Neural cell (in vitro differentiated cells): ENCODE data around the gene PLEKHM3. TPM values are rescaled to one million over a fixed set of nuclear protein-coding genes. Genes with fewer than 3 reads are reported as not detected.

Experiments
- H2AFZ ChIP-seq: fragments of 200-600, 300-800 bp; sonication (generic), shearing (Covaris generic); 2 replicates; pipeline ENCODE4 v1.6.0; 2014; ENCODE audit warnings: low read depth, mild to moderate bottlenecking, antibody characterized with exemption, low read length, moderate library complexity
- H3F3A ChIP-seq: fragments of 200-600 bp; shearing (Covaris generic); 2 replicates; pipeline ENCODE4 v1.6.1; 2016; ENCODE audit warnings: mild to moderate bottlenecking, moderate library complexity, mixed read lengths, antibody characterized with exemption, low read length; ENCODE audit not compliant: insufficient read depth, poor library complexity, severe bottlenecking
- H3K27ac ChIP-seq: fragments of 200-600, 300-800 bp; sonication (generic), shearing (Covaris generic); 2 replicates; pipeline ENCODE4 v1.5.1; 2014; ENCODE audit warnings: mild to moderate bottlenecking, low read length, moderate library complexity
- H3K27me3 ChIP-seq: fragments of 300-800, 200-600 bp; sonication (generic), shearing (Covaris generic); 2 replicates; pipeline ENCODE4 v1.6.0; 2014; ENCODE audit warnings: mild to moderate bottlenecking, low read depth, low read length, moderate library complexity; ENCODE audit not compliant: insufficient read depth
- H3K36me3 ChIP-seq: fragments of 300-800, 200-600 bp; sonication (generic), shearing (Covaris generic); 2 replicates; pipeline ENCODE4 v1.5.1; 2014; ENCODE audit warnings: mild to moderate bottlenecking, antibody characterized with exemption, low read length, moderate library complexity; ENCODE audit not compliant: insufficient read depth
- H3K4me2 ChIP-seq: fragments of 300-800, 200-600 bp; sonication (generic), shearing (Covaris generic); 2 replicates; pipeline ENCODE4 v1.6.0; 2014; ENCODE audit warnings: mild to moderate bottlenecking, low read length
- H3K4me3 ChIP-seq: fragments of 300-800, 200-600 bp; sonication (generic), shearing (Covaris generic); 2 replicates; pipeline ENCODE4 v1.5.1; 2014; ENCODE audit warnings: mild to moderate bottlenecking, low read length, moderate library complexity
- H3K79me2 ChIP-seq: fragments of 200-600 bp; shearing (Covaris generic); replicated peaks from 2 replicates; pipeline ENCODE4 v1.6.0; 2014; ENCODE audit warnings: mild to moderate bottlenecking, low read length, moderate library complexity; ENCODE audit not compliant: insufficient read depth
- H3K9ac ChIP-seq: fragments of 300-800, 200-600 bp; sonication (generic), shearing (Covaris generic); 2 replicates; pipeline ENCODE4 v1.6.1; 2016; ENCODE audit warnings: mild to moderate bottlenecking, low read length, mixed read lengths
- H3K9me2 ChIP-seq: fragments of 200-600 bp; shearing (Covaris generic); 2 replicates; pipeline ENCODE4 v1.6.1; 2016; ENCODE audit warnings: mild to moderate bottlenecking, low read length, mixed read lengths; ENCODE audit not compliant: insufficient read depth
- H3K9me3 ChIP-seq: fragments of 200-600, 300-800 bp; sonication (generic), shearing (Covaris generic); 2 replicates; pipeline ENCODE4 v1.6.1; 2016; ENCODE audit warnings: mild to moderate bottlenecking, mixed run types, low read length, moderate library complexity, mixed read lengths
- H4K20me1 ChIP-seq: fragments of 200-600 bp; shearing (Covaris generic); 2 replicates; pipeline ENCODE4 v1.6.1; 2016; ENCODE audit warnings: mild to moderate bottlenecking, mixed run types; ENCODE audit not compliant: insufficient read depth
- CTCF ChIP-seq: fragments of 450-650 bp; IDR thresholded peaks from 2 replicates; pipeline ENCODE4 v1.5.1; 2014; ENCODE audit warnings: antibody characterized with exemption, mild to moderate bottlenecking, moderate library complexity; ENCODE audit not compliant: poor library complexity, severe bottlenecking
- EP300 ChIP-seq: fragments of 450-650 bp; conservative IDR thresholded peaks from 2 replicates; pipeline ENCODE4 v1.6.1; 2014; ENCODE audit warnings: antibody characterized with exemption, mild to moderate bottlenecking, moderate library complexity; ENCODE audit not compliant: poor library complexity, severe bottlenecking
- EZH2 ChIP-seq: fragments of 200-600, 300-800 bp; shearing (Covaris generic), sonication (generic); IDR thresholded peaks from 2 replicates; pipeline ENCODE4 v1.6.1; 2014; ENCODE audit warnings: antibody characterized with exemption, low read length, borderline replicate concordance, mild to moderate bottlenecking; ENCODE audit not compliant: insufficient read depth, poor library complexity, severe bottlenecking
- MXI1 ChIP-seq: fragments of 450-650 bp; conservative IDR thresholded peaks from 2 replicates; pipeline ENCODE4 v1.6.1; 2014; ENCODE audit warnings: antibody characterized with exemption, mild to moderate bottlenecking; ENCODE audit not compliant: poor library complexity, severe bottlenecking
- POLR2AphosphoS5 ChIP-seq: IDR thresholded peaks from 2 replicates; pipeline ENCODE4 v1.6.1; 2012
- RAD21 ChIP-seq: fragments of 450-650 bp; conservative IDR thresholded peaks from 2 replicates; pipeline ENCODE4 v1.6.1; 2014; ENCODE audit warnings: antibody characterized with exemption, mild to moderate bottlenecking, moderate library complexity
- REST ChIP-seq: IDR thresholded peaks from 2 replicates; pipeline ENCODE4 v1.6.1; 2012; ENCODE audit warnings: borderline replicate concordance
- SMC3 ChIP-seq: fragments of 450-650 bp; conservative IDR thresholded peaks from 2 replicates; pipeline ENCODE4 v1.6.1; 2014; ENCODE audit warnings: antibody characterized with exemption, mild to moderate bottlenecking, moderate library complexity; ENCODE audit not compliant: poor library complexity
- TAF1 ChIP-seq: IDR thresholded peaks from 2 replicates; pipeline ENCODE4 v1.6.1; 2012; ENCODE audit warnings: low read depth
- polyA plus RNA-seq: library from polyadenylated mRNA; depleted of rRNA; stranded (reverse); fragments of >200 nt; gene quantifications from 2 replicates; pipeline ENCODE4 v1.2.3, GENCODE V29; 2014

Gene PLEKHM3
- polyA plus RNA-seq, 1 donor from 2014 or later: 13.4 TPM

- Histone ChIP-seq H3K9me2 (no peaks in the 10 kb centered on the region), H3K27ac (no peak overlapping the region), H3K4me3 (no peak overlapping the region), H3K27me3 (no peaks in the 10 kb centered on the region), H3F3A (no peaks in the 10 kb centered on the region), H3K79me2 (no peaks in the 10 kb centered on the region), H2AFZ (no peak overlapping the region), H3K36me3 (no peaks in the 10 kb centered on the region), H3K4me2 (no peak overlapping the region), H3K9ac (no peak overlapping the region), H3K9me3 (no peaks in the 10 kb centered on the region), H4K20me1 (no peaks in the 10 kb centered on the region)
- TF ChIP-seq REST: no peak
- no peak for TF ChIP-seq EP300
- no peak for TF ChIP-seq SMC3
- TF ChIP-seq RAD21: no peak
- no peak for TF ChIP-seq EZH2
- TF ChIP-seq POLR2AphosphoS5: no peak
- no peak for TF ChIP-seq MXI1
- TF ChIP-seq CTCF: no peak
- no peak for TF ChIP-seq TAF1
Measured at GRCh38 chr2:207887500-207887899, 137.8 kb downstream of the PLEKHM3 start.

- Histone ChIP-seq H3F3A (no peaks in the 10 kb centered on the region), H3K79me2 (no peaks in the 10 kb centered on the region), H3K27me3 (no peaks in the 10 kb centered on the region), H3K9me3 (no peaks in the 10 kb centered on the region), H3K36me3 (no peaks in the 10 kb centered on the region), H3K9me2 (no peaks in the 10 kb centered on the region), H3K9ac (no peak overlapping the region), H3K4me2 (no peak overlapping the region), H2AFZ (no peak overlapping the region), H3K27ac (no peak overlapping the region), H4K20me1 (no peaks in the 10 kb centered on the region), H3K4me3 (no peak overlapping the region)
- no peak for TF ChIP-seq EP300
- no peak for TF ChIP-seq MXI1
- no peak for TF ChIP-seq EZH2
- no peak for TF ChIP-seq POLR2AphosphoS5
- TF ChIP-seq REST: no peak
- no peak for TF ChIP-seq RAD21
- no peak for TF ChIP-seq SMC3
- no peak for TF ChIP-seq TAF1
- TF ChIP-seq CTCF: no peak
Measured at GRCh38 chr2:207885010-207885409, 140.3 kb downstream of the PLEKHM3 start.
